Measurements from ENCODE around the gene CDH13.

The CDH13 gene

DNA sequence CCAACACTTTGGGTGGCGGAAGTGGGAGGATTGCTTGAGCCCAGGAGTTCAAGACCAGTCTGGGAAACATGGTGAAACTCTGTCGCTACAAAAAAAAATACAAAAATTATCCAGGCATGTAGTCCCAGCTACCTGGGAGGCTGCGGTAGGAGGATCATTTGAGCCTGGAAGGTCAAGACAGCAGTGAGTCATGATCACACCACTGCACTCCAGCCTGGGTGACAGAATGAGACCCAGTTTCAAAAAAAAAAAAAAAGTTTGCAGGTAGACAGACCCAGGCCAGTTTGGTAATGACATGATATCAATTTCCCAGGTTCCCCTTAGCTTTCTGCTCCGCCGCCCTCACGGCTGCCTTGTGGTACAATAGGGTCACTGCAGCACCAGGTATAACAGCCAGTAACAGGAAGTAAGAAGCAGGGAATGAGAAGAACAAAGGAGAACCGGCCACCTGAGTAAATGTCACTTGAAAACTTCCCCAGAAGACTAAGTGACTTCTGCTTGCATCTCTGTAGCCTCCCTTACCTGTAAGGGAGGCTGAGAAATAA is 979.8 kb downstream of the CDH13 start:
- Histone ChIP-seq H3K27ac (ENCODE audit: poor library complexity, severe bottlenecking) (no peak overlapping the region), H3K9me3 (ENCODE audit: severe bottlenecking) (no peaks in the 10 kb centered on the region), H3K36me3 (ENCODE audit: low read depth) (no peaks in the 10 kb centered on the region), H3K27me3 (ENCODE audit: insufficient read depth, poor library complexity, severe bottlenecking) (no peaks in the 10 kb centered on the region), H3K4me3 (ENCODE audit: severe bottlenecking) (no peak overlapping the region), H3K4me1 (ENCODE audit: insufficient read depth, poor library complexity, severe bottlenecking) (no peaks in the 10 kb centered on the region)
- no peak for DNase-seq (ENCODE audit: low spot score)
- TF ChIP-seq, protein P1, sequence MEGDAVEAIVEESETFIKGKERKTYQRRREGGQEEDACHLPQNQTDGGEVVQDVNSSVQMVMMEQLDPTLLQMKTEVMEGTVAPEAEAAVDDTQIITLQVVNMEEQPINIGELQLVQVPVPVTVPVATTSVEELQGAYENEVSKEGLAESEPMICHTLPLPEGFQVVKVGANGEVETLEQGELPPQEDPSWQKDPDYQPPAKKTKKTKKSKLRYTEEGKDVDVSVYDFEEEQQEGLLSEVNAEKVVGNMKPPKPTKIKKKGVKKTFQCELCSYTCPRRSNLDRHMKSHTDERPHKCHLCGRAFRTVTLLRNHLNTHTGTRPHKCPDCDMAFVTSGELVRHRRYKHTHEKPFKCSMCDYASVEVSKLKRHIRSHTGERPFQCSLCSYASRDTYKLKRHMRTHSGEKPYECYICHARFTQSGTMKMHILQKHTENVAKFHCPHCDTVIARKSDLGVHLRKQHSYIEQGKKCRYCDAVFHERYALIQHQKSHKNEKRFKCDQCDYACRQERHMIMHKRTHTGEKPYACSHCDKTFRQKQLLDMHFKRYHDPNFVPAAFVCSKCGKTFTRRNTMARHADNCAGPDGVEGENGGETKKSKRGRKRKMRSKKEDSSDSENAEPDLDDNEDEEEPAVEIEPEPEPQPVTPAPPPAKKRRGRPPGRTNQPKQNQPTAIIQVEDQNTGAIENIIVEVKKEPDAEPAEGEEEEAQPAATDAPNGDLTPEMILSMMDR (IDR thresholded peaks at IDR 0.05; ENCODE audit: poor library complexity, severe bottlenecking): no peak
- no peak for ATAC-seq (ENCODE audit: low read depth)

DNA sequence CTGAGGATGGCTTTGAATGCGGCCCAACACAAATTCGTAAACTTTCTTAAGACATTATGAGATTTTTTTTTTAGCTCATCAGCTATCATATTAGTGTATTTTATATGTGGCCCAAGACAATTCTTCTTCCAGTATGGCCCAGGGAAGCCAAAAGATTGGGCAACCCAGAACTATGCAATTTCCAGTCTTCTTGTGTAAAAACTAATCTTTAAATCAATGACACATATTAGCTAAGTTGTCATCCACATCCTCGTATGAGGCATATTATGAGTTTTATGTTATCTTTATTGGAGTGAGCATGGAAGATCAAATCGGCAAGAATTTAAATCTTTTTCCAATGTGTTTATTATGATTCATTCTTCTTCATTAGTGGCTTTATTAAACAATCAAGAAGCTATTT is 982.4 kb downstream of the CDH13 start:
- H3K36me3 ChIP-seq (ENCODE audit: low read depth): no peaks in the 10 kb centered on the region
- H3K9me3 ChIP-seq (ENCODE audit: severe bottlenecking): peaks cover 8% of the 10 kb centered on the region
- DNase-seq (ENCODE audit: low spot score) (no peak), ATAC-seq (ENCODE audit: low read depth) (no peak)
- H3K4me3 ChIP-seq (ENCODE audit: severe bottlenecking): no peak overlapping the region
- TF ChIP-seq, protein P1 (IDR thresholded peaks at IDR 0.05; ENCODE audit: poor library complexity, severe bottlenecking): no peak
- no peak overlapping the region for H3K27ac ChIP-seq (ENCODE audit: poor library complexity, severe bottlenecking)
- no peaks in the 10 kb centered on the region for H3K27me3 ChIP-seq (ENCODE audit: insufficient read depth, poor library complexity, severe bottlenecking)
- H3K4me1 ChIP-seq (ENCODE audit: insufficient read depth, poor library complexity, severe bottlenecking): no peaks in the 10 kb centered on the region

DNA sequence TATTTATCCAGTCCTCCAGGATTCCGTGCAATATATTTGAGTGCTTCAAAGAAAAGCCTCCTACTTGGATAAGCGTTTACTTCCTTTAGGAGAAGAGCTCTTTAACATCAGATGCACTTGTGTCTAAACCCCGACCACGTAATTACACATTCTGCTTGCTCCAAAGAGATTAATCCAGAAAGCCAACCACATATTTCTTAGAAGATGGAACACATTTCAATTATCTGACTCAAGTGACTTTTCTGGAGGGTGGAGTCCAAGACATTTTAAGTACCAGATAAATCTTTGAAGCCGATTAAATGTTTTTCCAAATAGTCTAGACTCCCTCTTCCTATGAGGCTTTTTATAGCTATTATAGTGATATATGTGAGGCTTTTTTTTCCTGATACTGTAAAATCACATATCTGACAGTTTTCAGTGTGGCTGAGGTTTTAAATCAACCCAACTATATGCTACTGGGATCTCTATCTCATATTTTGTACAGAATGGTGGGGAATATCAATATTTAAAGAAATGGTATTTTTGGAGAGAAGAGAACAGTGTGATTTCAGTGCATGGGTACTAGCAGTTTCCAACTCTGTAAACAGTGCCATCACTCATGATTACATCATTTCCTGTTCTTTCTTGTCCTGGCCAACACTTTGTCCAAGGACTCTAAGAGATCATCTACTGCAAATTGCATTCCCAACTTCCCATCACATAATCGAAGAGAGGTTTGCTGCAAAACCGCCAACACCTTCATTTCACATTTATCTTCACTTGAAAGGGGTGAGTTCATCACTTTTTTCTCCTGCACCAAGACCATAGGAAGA is 988.6 kb downstream of the CDH13 start:
- Histone ChIP-seq H3K4me3 (ENCODE audit: severe bottlenecking) (no peak overlapping the region), H3K27me3 (ENCODE audit: insufficient read depth, poor library complexity, severe bottlenecking) (no peaks in the 10 kb centered on the region), H3K9me3 (ENCODE audit: severe bottlenecking) (peaks cover 12% of the 10 kb centered on the region), H3K4me1 (ENCODE audit: insufficient read depth, poor library complexity, severe bottlenecking) (peaks cover 9% of the 10 kb centered on the region), H3K27ac (ENCODE audit: poor library complexity, severe bottlenecking) (no peak overlapping the region), H3K36me3 (ENCODE audit: low read depth) (no peaks in the 10 kb centered on the region; the same call in 1 of the 2 replicates)
- no peak for DNase-seq (ENCODE audit: low spot score)
- peak; percentile 56; the same call in 1 of the 3 replicates for ATAC-seq (ENCODE audit: low read depth)
- TF ChIP-seq, protein P1 (IDR thresholded peaks at IDR 0.05; ENCODE audit: poor library complexity, severe bottlenecking): no peak

DNA sequence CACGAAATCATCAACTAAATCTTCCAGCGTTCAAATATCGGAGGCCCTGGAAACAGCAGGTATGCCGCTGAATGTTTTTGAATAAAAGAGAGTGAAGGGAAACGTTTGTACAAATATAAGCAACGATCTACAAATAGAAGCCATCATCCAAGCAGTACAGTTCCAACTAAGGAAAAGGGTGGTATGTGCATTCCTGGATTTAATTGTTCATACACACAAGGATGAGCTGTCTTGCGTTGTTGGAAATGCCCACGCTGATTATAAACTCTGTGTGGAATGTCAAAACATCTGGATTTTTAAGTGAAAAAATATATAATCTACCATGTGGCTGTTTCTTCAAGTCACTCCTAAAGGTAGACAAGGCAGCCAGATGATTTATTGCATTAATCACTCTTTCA is 989.2 kb downstream of the CDH13 start:
- Histone ChIP-seq H3K36me3 (ENCODE audit: low read depth) (no peaks in the 10 kb centered on the region; the same call in 1 of the 2 replicates), H3K4me1 (ENCODE audit: insufficient read depth, poor library complexity, severe bottlenecking) (peaks cover 9% of the 10 kb centered on the region), H3K4me3 (ENCODE audit: severe bottlenecking) (no peak overlapping the region), H3K27me3 (ENCODE audit: insufficient read depth, poor library complexity, severe bottlenecking) (no peaks in the 10 kb centered on the region), H3K27ac (ENCODE audit: poor library complexity, severe bottlenecking) (no peak overlapping the region), H3K9me3 (ENCODE audit: severe bottlenecking) (peaks cover 12% of the 10 kb centered on the region)
- TF ChIP-seq, protein P1 (IDR thresholded peaks at IDR 0.05; ENCODE audit: poor library complexity, severe bottlenecking): no peak
- DNase-seq (ENCODE audit: low spot score) (no peak), ATAC-seq (ENCODE audit: low read depth) (no peak)

All from RWPE2 (cell line).